ENCODE data around the gene IFNL1. TPM values are rescaled to one million over a fixed set of nuclear protein-coding genes. Genes with fewer than 3 reads are reported as not detected.

IFNL1 gene
- total and polyA plus RNA-seq, 9 of the 15 experiments (the other 6 are each of a cell fraction or from before 2014, with no cell fraction given) = not detected

DNA sequence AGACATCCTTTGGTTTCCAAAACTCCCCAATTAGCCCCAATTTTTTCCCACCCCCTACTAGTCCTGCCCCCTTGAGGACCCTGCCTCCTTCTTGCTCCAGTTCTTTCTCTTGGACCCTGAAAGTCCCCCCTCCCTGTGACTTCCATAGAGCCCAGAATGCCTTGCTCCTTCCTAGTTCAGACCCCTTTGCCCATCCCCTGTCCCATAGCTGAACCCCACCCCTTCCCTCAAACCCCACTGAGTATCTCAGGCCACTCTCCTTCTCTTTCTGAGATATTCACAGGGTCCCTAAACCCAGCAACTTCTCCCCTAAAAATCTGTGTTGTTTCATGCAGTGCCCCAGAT, 25.6 kb downstream of the IFNL1 start:
- no peaks in the 10 kb centered on the region for H4K20me1 ChIP-seq (replicated peaks; ENCODE audit: control insufficient read depth, insufficient read depth, low read length)
- no peak for ATAC-seq
- in situ Hi-C loops (cut with MboI) (no loop called here), intact Hi-C loops (cut with micrococcal nuclease) (no loop called here)
- POLR2A ChIA-PET = interaction anchor here (0.9 kb wide), 1 partner anchor 11 kb away, joined by 4 read pairs; no protein-coding TSS in a partner anchor
- no peak overlapping the region for H3K4me2 ChIP-seq (ENCODE audit: insufficient read depth, low read length)
- no peak overlapping the region for H2AFZ ChIP-seq (ENCODE audit: low read depth, low read length)
- no peak overlapping the region for H3K27ac ChIP-seq (ENCODE audit: extremely low read depth, low read depth, low read length)
- TF ChIP-seq ELF1 (tag; IDR thresholded peaks at IDR 0.05) (no peak), ZFX (CRISPR knock-in tag; IDR thresholded peaks at IDR 0.05) (no peak), HDGF (IDR thresholded peaks at IDR 0.05) (no peak), ZNF507 (tag; conservative IDR thresholded peaks at IDR 0.05) (no peak), CBX1 (IDR thresholded peaks at IDR 0.05; ENCODE audit: low read depth) (no peak), GATAD2B (IDR thresholded peaks at IDR 0.05; ENCODE audit: borderline replicate concordance) (no peak), ZNF830 (CRISPR knock-in tag; IDR thresholded peaks at IDR 0.05) (no peak), PURB (CRISPR knock-in tag; IDR thresholded peaks at IDR 0.05; ENCODE audit: low read depth) (no peak), RBM25 (IDR thresholded peaks at IDR 0.05; ENCODE audit: low read depth, low read length, severe bottlenecking) (no peak)
- TF ChIP-seq, protein P1, sequence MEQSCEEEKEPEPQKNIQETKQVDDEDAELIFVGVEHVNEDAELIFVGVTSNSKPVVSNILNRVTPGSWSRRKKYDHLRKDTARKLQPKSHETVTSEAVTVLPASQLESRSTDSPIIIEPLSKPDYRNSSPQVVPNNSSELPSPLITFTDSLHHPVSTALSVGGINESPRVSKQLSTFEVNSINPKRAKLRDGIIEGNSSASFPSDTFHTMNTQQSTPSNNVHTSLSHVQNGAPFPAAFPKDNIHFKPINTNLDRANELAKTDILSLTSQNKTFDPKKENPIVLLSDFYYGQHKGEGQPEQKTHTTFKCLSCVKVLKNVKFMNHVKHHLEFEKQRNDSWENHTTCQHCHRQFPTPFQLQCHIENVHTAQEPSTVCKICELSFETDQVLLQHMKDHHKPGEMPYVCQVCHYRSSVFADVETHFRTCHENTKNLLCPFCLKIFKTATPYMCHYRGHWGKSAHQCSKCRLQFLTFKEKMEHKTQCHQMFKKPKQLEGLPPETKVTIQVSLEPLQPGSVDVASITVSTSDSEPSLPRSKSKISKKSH (CRISPR knock-in tag; IDR thresholded peaks at IDR 0.05) = no peak
- TF ChIP-seq, protein P2, sequence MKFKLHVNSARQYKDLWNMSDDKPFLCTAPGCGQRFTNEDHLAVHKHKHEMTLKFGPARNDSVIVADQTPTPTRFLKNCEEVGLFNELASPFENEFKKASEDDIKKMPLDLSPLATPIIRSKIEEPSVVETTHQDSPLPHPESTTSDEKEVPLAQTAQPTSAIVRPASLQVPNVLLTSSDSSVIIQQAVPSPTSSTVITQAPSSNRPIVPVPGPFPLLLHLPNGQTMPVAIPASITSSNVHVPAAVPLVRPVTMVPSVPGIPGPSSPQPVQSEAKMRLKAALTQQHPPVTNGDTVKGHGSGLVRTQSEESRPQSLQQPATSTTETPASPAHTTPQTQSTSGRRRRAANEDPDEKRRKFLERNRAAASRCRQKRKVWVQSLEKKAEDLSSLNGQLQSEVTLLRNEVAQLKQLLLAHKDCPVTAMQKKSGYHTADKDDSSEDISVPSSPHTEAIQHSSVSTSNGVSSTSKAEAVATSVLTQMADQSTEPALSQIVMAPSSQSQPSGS (CRISPR knock-in tag; IDR thresholded peaks at IDR 0.05) = no peak
- TF ChIP-seq, protein P3, sequence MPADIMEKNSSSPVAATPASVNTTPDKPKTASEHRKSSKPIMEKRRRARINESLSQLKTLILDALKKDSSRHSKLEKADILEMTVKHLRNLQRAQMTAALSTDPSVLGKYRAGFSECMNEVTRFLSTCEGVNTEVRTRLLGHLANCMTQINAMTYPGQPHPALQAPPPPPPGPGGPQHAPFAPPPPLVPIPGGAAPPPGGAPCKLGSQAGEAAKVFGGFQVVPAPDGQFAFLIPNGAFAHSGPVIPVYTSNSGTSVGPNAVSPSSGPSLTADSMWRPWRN (IDR thresholded peaks at IDR 0.05; ENCODE audit: low read depth) = no peak
- peaks cover 10% of the 10 kb centered on the region; the same call in 1 of the 3 replicates for H3K36me3 ChIP-seq (ENCODE audit: control insufficient read depth, insufficient read depth, low read length)
- no peak for FAIRE-seq
- CTCF ChIA-PET (ENCODE audit: low intra/inter-chr PET ratio) = no interaction called here
- H3K9me1 ChIP-seq (ENCODE audit: control insufficient read depth, insufficient read depth, low read length) = no peaks in the 10 kb centered on the region
- BruUV-seq (replicated peaks) = no TSS peak
- no peaks in the 10 kb centered on the region for H3K9me3 ChIP-seq (replicated peaks; ENCODE audit: control insufficient read depth, insufficient read depth, low read depth, low read length)
- no peak for DNase-seq (ENCODE audit: extremely low read depth in 1 of 4, low spot score in 3 of 4)
- no peak overlapping the region for H3K4me3 ChIP-seq
- no peaks in the 10 kb centered on the region for H3K27me3 ChIP-seq (ENCODE audit: control insufficient read depth in 2 of 2, insufficient read depth in 2 of 2, low read length in 2 of 2)
- peaks cover 20% of the 10 kb centered on the region for H3K79me2 ChIP-seq (ENCODE audit: control insufficient read depth, insufficient read depth, low read length)
- peaks cover 3 to 12% of the 10 kb centered on the region in 2 experiments; a peak in 4 of 5 replicates for H3K4me1 ChIP-seq (replicated peaks in 1 of 2; ENCODE audit: control insufficient read depth in 2 of 2, insufficient read depth in 2 of 2, low read length in 2 of 2)
- H3K9ac ChIP-seq (ENCODE audit: insufficient read depth in 1 of 2, low read depth in 2 of 2, low read length in 2 of 2) = no peak overlapping the region
